K562 (cell line): ENCODE results near the gene ABT1. TPM values are rescaled to one million over a fixed set of nuclear protein-coding genes. Genes with fewer than 3 reads are reported as not detected.
A peak's percentile ranks its signal among the peaks of the same experiment; 100 is the strongest.

ENCODE experiments used
- ATF4 ChIP-seq: fragments of 450-650 bp; formaldehyde crosslinking; IDR thresholded peaks from 2 replicates; pipeline ENCODE4 v1.4.0; 2022; ENCODE audit warnings: mild to moderate bottlenecking, moderate library complexity
- BRD9 ChIP-seq: fragments of 450-650 bp; IDR thresholded peaks from 2 replicates; pipeline ENCODE4 v1.6.1; 2018; ENCODE audit warnings: low read depth; ENCODE audit not compliant: partially characterized antibody
- CREM ChIP-seq: IDR thresholded peaks from 2 replicates; pipeline ENCODE4 v1.6.1; 2014; ENCODE audit warnings: antibody characterized with exemption, low read depth
- CSDE1 ChIP-seq, 2 experiments: fragments of 450-650 bp; IDR thresholded peaks; 2 replicates each; pipeline ENCODE4 v1.6.1; 2016; ENCODE audit warnings: mild to moderate bottlenecking in 1 of 2
- ESRRA ChIP-seq: fragments of 450-650 bp; IDR thresholded peaks from 2 replicates; pipeline ENCODE4 v1.6.1; 2014; ENCODE audit warnings: low read depth, mild to moderate bottlenecking, moderate library complexity, borderline replicate concordance
- EWSR1 ChIP-seq: fragments of 450-650 bp; IDR thresholded peaks from 2 replicates; pipeline ENCODE4 v1.6.1; 2018; ENCODE audit warnings: borderline replicate concordance, mild to moderate bottlenecking, low read depth, moderate library complexity; ENCODE audit not compliant: partially characterized antibody
- HDAC2 ChIP-seq: fragments of 450-650 bp; IDR thresholded peaks from 2 replicates; pipeline ENCODE4 v1.6.1; 2016; ENCODE audit warnings: mild to moderate bottlenecking
- IRF1 ChIP-seq: sonication (generic); formaldehyde crosslinking; IDR thresholded peaks from 2 replicates; pipeline ENCODE4 v1.8.0; 2022; ENCODE audit warnings: missing genetic modification reagents, mild to moderate bottlenecking, borderline replicate concordance
- IRF9 ChIP-seq: fragments of 450-650 bp; IDR thresholded peaks from 2 replicates; pipeline ENCODE4 v1.6.1; 2016; ENCODE audit warnings: missing biosample characterization, missing genetic modification characterization
- KDM5B ChIP-seq: fragments of 200-600 bp; sonication (generic); IDR thresholded peaks from 2 replicates; pipeline ENCODE4 v1.6.1; 2012; ENCODE audit warnings: low read depth, mild to moderate bottlenecking, moderate library complexity, low read length, control low read depth, inconsistent platforms; ENCODE audit not compliant: insufficient replicate concordance
- MITF ChIP-seq: IDR thresholded peaks from 2 replicates; pipeline ENCODE4 v1.6.1; 2014; ENCODE audit warnings: antibody characterized with exemption
- NKRF ChIP-seq: fragments of 450-650 bp; IDR thresholded peaks from 2 replicates; pipeline ENCODE4 v1.6.1; 2016; ENCODE audit warnings: borderline replicate concordance
- PTRF ChIP-seq: fragments of 450-650 bp; IDR thresholded peaks from 2 replicates; pipeline ENCODE4 v1.6.1; 2016; ENCODE audit warnings: mild to moderate bottlenecking, missing genetic modification characterization, missing compliant biosample characterization
- SAFB ChIP-seq: fragments of 200-400 bp; formaldehyde crosslinking; IDR thresholded peaks from 2 replicates; pipeline ENCODE4 v1.6.1; 2017; ENCODE audit warnings: low read depth, low read length, borderline replicate concordance
- SREBF2 ChIP-seq: sonication (generic); formaldehyde crosslinking; IDR thresholded peaks from 2 replicates; pipeline ENCODE4 v1.4.0; 2020; ENCODE audit warnings: mild to moderate bottlenecking, missing genetic modification reagents
- ZHX1 ChIP-seq: fragments of 150-350 bp; conservative IDR thresholded peaks from 2 replicates; pipeline ENCODE4 v1.6.1; 2014; ENCODE audit warnings: low read length
- ZNF174 ChIP-seq: fragments of 250-450 bp; sonication (Bioruptor Pico); IDR thresholded peaks from 2 replicates; pipeline ENCODE4 v1.4.0; 2020; ENCODE audit warnings: mild to moderate bottlenecking
- ZNF511 ChIP-seq: sonication (generic); formaldehyde crosslinking; IDR thresholded peaks from 2 replicates; pipeline ENCODE4 v1.8.0; 2022; ENCODE audit warnings: mild to moderate bottlenecking, missing genetic modification reagents
- ZNF780A ChIP-seq: fragments of 250-450 bp; sonication (Bioruptor Pico); IDR thresholded peaks from 2 replicates; pipeline ENCODE4 v1.5.0; 2021; ENCODE audit warnings: mild to moderate bottlenecking
- ZNF785 ChIP-seq: fragments of 250-450 bp; sonication (Bioruptor Pico); IDR thresholded peaks from 2 replicates; pipeline ENCODE4 v1.4.0; 2020; ENCODE audit warnings: mild to moderate bottlenecking
- polyA plus RNA-seq, 8 experiments: library from polyadenylated mRNA; depleted of rRNA in 4 of 8; stranded (reverse) in 5 of 8; unstranded in 3 of 8; fragments of >200 nt; fragmentation: Nextera tagmentation in 2 of 8; fragmentation: Illumina TruSeq in 1 of 8; extraction: Ambion mirVana in 2 of 8; extraction: Trizol in 1 of 8; gene quantifications; 2 replicates each; pipeline versions ENCODE4 v1.2.1 to v1.2.3, GENCODE V29; 2011 to 2014; ENCODE audit warnings: inconsistent platforms in 1 of 8, missing spikeins in 1 of 8
- total RNA-seq, 7 experiments: library from RNA; depleted of rRNA in 6 of 7; stranded (reverse); fragments of >200 nt in 6 of 7; fragmentation: Illumina TruSeq in 2 of 7; extraction: Trizol in 2 of 7; gene quantifications; 2 replicates each; pipeline versions ENCODE4 v1.2.1 to v1.2.3, GENCODE V29; 2011 to 2021; ENCODE audit warnings: low replicate concordance in 1 of 7

Gene ABT1
- total and polyA plus RNA-seq, 9 of the 15 experiments (the other 6 are each of a cell fraction or from before 2014, with no cell fraction given), result 8.8 to 52.7 (median 40.7) TPM

GRCh38 chr6:26576407-26576843, 20.3 kb upstream of the ABT1 start (continued):
- TF ChIP-seq IRF9 (tag) (no peak), IRF1 (no peak), ZHX1 (no peak), NKRF (no peak), CSDE1 (IDR thresholded peaks at IDR 0.05) (no peak), ZNF511 (no peak), KDM5B (no peak), MITF (no peak), ATF4 (CRISPR knock-in tag) (no peak), HDAC2 (0 out of 2 replicates have a peak, but pooled peaks have one; percentile 62), BRD9 (peak; percentile 20), CREM (0 out of 2 replicates have a peak, but pooled peaks have one; percentile 29), PTRF (tag) (no peak), SAFB (no peak), ZNF785 (CRISPR knock-in tag) (no peak), EWSR1 (no peak), ZNF780A (CRISPR knock-in tag) (no peak), ZNF174 (no peak), SREBF2 (CRISPR knock-in tag) (no peak), ESRRA (no peak)
